DOHH2 (cell line): Measurements from ENCODE around the gene PDE11A.

Experiments
- H3F3A ChIP-seq: fragments of 200-600 bp; sonication (generic), shearing (Covaris generic); 2 replicates; pipeline ENCODE4 v1.6.0; 2016; ENCODE audit warnings: antibody characterized with exemption, mild to moderate bottlenecking; ENCODE audit not compliant: control insufficient read depth, insufficient read depth
- H3K27ac ChIP-seq: fragments of 200-600 bp; sonication (generic); 2 replicates; pipeline ENCODE4 v1.5.1; 2014; ENCODE audit warnings: low read depth, mild to moderate bottlenecking, low read length, moderate library complexity
- H3K27me3 ChIP-seq: fragments of 200-600 bp; sonication (generic); 2 replicates; pipeline ENCODE4 v1.6.1; 2014; ENCODE audit warnings: mild to moderate bottlenecking, low read length, mixed read lengths; ENCODE audit not compliant: control insufficient read depth
- H3K36me3 ChIP-seq: fragments of 200-600 bp; sonication (generic); 2 replicates; pipeline ENCODE4 v1.6.1; 2014; ENCODE audit warnings: mild to moderate bottlenecking, low read length, moderate library complexity, mixed read lengths; ENCODE audit not compliant: control insufficient read depth
- H3K4me1 ChIP-seq: fragments of 200-600 bp; sonication (generic); 2 replicates; pipeline ENCODE4 v1.6.1; 2014; ENCODE audit warnings: mild to moderate bottlenecking, low read length, mixed read lengths; ENCODE audit not compliant: control insufficient read depth
- H3K4me2 ChIP-seq: fragments of 200-600 bp; sonication (generic); 2 replicates; pipeline ENCODE4 v1.6.0; 2014; ENCODE audit warnings: mild to moderate bottlenecking, low read length, moderate library complexity
- H3K4me3 ChIP-seq: fragments of 200-600 bp; sonication (generic); 2 replicates; pipeline ENCODE4 v1.5.1; 2014; ENCODE audit warnings: mild to moderate bottlenecking, low read length, mixed read lengths
- H3K79me2 ChIP-seq: fragments of 200-600 bp; sonication (generic); 2 replicates; pipeline ENCODE4 v1.6.1; 2014; ENCODE audit warnings: mild to moderate bottlenecking, low read length, mixed read lengths; ENCODE audit not compliant: control insufficient read depth
- H3K9me2 ChIP-seq: fragments of 200-600 bp; sonication (generic); replicated peaks from 2 replicates; pipeline ENCODE4 v1.6.1; 2014; ENCODE audit warnings: mild to moderate bottlenecking, low read length, mixed read lengths; ENCODE audit not compliant: control insufficient read depth
- H3K9me3 ChIP-seq: fragments of 200-600 bp; sonication (generic); 2 replicates; pipeline ENCODE4 v1.6.1; 2014; ENCODE audit warnings: antibody characterized with exemption, low read length, mixed read lengths; ENCODE audit not compliant: control insufficient read depth, insufficient read depth
- H4K20me1 ChIP-seq: fragments of 200-600 bp; sonication (generic); 2 replicates; pipeline ENCODE4 v1.6.0; 2014; ENCODE audit warnings: low read depth, mild to moderate bottlenecking, antibody characterized with exemption, low read length, moderate library complexity; ENCODE audit not compliant: control insufficient read depth, insufficient read depth
- CTCF ChIP-seq: fragments of 200-600 bp; sonication (generic); IDR thresholded peaks from one replicate; pipeline ENCODE4 v1.5.1; 2014; ENCODE audit warnings: antibody characterized with exemption, mild to moderate bottlenecking, low read depth, low read length; ENCODE audit not compliant: poor library complexity, severe bottlenecking
- EZH2phosphoT487 ChIP-seq: fragments of 200-600 bp; sonication (generic); IDR thresholded peaks from 2 replicates; pipeline ENCODE4 v1.6.1; 2017; ENCODE audit warnings: borderline replicate concordance, mild to moderate bottlenecking, antibody characterized with exemption, low read length, moderate library complexity, mixed read lengths

Gene PDE11A

GRCh38 chr2:177730792-177731191, 341.8 kb downstream of the PDE11A start:
- TF ChIP-seq EZH2phosphoT487 (no peak), CTCF (no peak)
- H3K9me2 ChIP-seq, result no peaks in the 10 kb centered on the region
- no peak overlapping the region for H3K4me3 ChIP-seq
- H3F3A ChIP-seq, result no peaks in the 10 kb centered on the region
- no peak overlapping the region for H3K4me2 ChIP-seq
- H3K9me3 ChIP-seq, result no peaks in the 10 kb centered on the region
- no peaks in the 10 kb centered on the region for H3K79me2 ChIP-seq
- H4K20me1 ChIP-seq, result no peaks in the 10 kb centered on the region
- H3K4me1 ChIP-seq, result no peaks in the 10 kb centered on the region
- H3K36me3 ChIP-seq, result no peaks in the 10 kb centered on the region
- H3K27ac ChIP-seq, result no peak overlapping the region
- H3K27me3 ChIP-seq, result peaks cover 12% of the 10 kb centered on the region

- no peaks in the 10 kb centered on the region for H3K36me3 ChIP-seq
- H3K4me3 ChIP-seq, result no peak overlapping the region
- H3K27ac ChIP-seq, result no peak overlapping the region
- no peak overlapping the region for H3K4me2 ChIP-seq
- TF ChIP-seq CTCF, result no peak
- TF ChIP-seq EZH2phosphoT487, result no peak
- no peaks in the 10 kb centered on the region for H3K4me1 ChIP-seq
- H3K9me3 ChIP-seq, result no peaks in the 10 kb centered on the region
- H3K79me2 ChIP-seq, result no peaks in the 10 kb centered on the region
- no peaks in the 10 kb centered on the region for H4K20me1 ChIP-seq
- peaks cover 16% of the 10 kb centered on the region for H3K27me3 ChIP-seq
- no peaks in the 10 kb centered on the region for H3K9me2 ChIP-seq
- H3F3A ChIP-seq, result no peaks in the 10 kb centered on the region
Observed at GRCh38 chr2:177730363-177730762, 342.2 kb downstream of the PDE11A start.

GRCh38 chr2:177728920-177729319, 343.7 kb downstream of the PDE11A start:
- Histone ChIP-seq H4K20me1 (no peaks in the 10 kb centered on the region), H3K27me3 (peaks cover 16% of the 10 kb centered on the region), H3F3A (no peaks in the 10 kb centered on the region), H3K79me2 (no peaks in the 10 kb centered on the region), H3K4me1 (no peaks in the 10 kb centered on the region), H3K27ac (no peak overlapping the region), H3K4me3 (no peak overlapping the region), H3K9me3 (no peaks in the 10 kb centered on the region), H3K4me2 (no peak overlapping the region), H3K9me2 (no peaks in the 10 kb centered on the region), H3K36me3 (no peaks in the 10 kb centered on the region)
- TF ChIP-seq EZH2phosphoT487, result no peak
- TF ChIP-seq CTCF, result no peak

GRCh38 chr2:177728399-177728765, 344.2 kb downstream of the PDE11A start:
- Histone ChIP-seq H3K79me2 (no peaks in the 10 kb centered on the region), H3K27me3 (peaks cover 16% of the 10 kb centered on the region), H3K9me3 (no peaks in the 10 kb centered on the region), H3K9me2 (no peaks in the 10 kb centered on the region), H3K36me3 (no peaks in the 10 kb centered on the region), H3K4me3 (no peak overlapping the region), H3K27ac (no peak overlapping the region), H3K4me2 (no peak overlapping the region), H3F3A (no peaks in the 10 kb centered on the region), H3K4me1 (no peaks in the 10 kb centered on the region), H4K20me1 (no peaks in the 10 kb centered on the region)
- TF ChIP-seq CTCF (no peak), EZH2phosphoT487 (no peak)
